UCSD-AML1 (cell line): ENCODE measurements around the gene TNFRSF4.

Experiments
- DNase-seq: peaks from one replicate; lab custom pipeline; 2025; ENCODE audit not compliant: unreplicated experiment; lab: John Stamatoyannopoulos, UW

Gene TNFRSF4

GRCh38 chr1:1234180-1234808, 20.3 kb upstream of the TNFRSF4 start:
- DNase-seq = no peak

- DNase-seq = no peak
Measured at GRCh38 chr1:1233567-1233892, 19.6 kb upstream of the TNFRSF4 start.

GRCh38 chr1:1232796-1233566, 19.0 kb upstream of the TNFRSF4 start:
- DNase-seq = no peak

DNA sequence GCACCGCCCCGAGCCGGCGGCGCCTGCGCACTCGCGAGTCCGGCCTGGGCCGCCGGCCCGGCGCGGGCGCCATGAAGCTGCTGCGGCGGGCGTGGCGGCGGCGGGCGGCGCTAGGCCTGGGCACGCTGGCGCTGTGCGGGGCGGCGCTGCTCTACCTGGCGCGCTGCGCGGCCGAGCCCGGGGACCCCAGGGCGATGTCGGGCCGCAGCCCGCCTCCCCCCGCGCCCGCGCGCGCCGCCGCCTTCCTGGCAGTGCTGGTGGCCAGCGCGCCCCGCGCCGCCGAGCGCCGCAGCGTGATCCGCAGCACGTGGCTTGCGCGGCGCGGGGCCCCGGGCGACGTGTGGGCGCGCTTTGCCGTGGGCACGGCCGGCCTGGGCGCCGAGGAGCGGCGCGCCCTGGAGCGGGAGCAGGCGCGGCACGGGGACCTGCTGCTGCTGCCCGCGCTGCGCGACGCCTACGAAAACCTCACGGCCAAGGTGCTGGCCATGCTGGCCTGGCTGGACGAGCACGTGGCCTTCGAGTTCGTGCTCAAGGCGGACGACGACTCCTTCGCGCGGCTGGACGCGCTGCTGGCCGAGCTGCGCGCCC, 18.3 kb upstream of the TNFRSF4 start, which contains the start of gene B3GALT6:
Gene B3GALT6, plus strand, starts transcription at position 30 of the 588 bp plus-strand sequence. Its CDS starts 42 bp downstream, at position 72.
- no peak for DNase-seq

DNA sequence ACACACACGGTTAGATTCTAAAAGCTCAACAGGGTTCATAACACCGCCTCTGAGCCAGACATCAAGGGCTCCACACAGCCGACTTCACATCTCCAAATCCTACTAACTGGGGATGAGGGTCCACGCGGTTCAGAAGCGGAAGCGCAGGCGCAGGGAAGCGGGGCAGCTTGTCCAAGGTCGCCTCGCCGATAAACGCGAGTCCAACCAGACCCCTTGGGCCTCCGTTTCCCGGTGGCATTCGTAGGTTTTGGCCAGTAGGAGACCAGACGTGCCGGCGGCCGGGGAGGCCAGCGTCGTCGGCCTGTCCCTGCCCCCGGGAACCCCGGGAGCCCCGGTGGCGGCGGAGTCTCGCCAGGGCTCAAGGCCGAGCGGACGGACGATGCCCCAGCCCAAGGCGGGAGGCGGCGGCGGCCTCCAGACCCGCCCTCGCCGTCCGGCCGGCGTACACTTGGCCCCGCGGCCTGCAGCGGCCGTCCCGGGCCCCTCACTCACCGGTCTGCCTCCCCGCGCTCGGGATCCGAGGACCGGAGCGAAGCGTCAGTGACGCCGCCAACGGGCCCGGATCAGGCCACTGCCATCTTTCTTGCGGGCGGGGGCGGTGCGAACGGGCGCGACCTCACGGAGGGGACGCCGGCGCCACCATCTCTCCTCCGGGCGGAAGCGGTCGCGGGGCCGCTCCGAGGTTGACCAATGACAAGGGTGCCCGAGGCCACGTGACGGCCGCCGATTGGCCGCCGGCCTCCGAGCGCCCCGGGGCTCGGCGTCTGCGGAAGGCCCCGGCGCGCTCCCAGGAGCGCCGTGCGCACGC, 17.7 kb upstream of the TNFRSF4 start, which contains the start of gene SDF4:
Gene SDF4, minus strand, starts transcription at position 602 of the 808 bp plus-strand sequence. CDS start 3,229 bp downstream, outside the sequence.
- DNase-seq = peak; percentile 98

- no peak for DNase-seq
Measured at GRCh38 chr1:1230656-1231399, 16.9 kb upstream of the TNFRSF4 start.

- DNase-seq = no peak
Measured at GRCh38 chr1:1229770-1230169, 15.8 kb upstream of the TNFRSF4 start.

GRCh38 chr1:1228596-1229321, 14.8 kb upstream of the TNFRSF4 start:
- DNase-seq = no peak

DNA sequence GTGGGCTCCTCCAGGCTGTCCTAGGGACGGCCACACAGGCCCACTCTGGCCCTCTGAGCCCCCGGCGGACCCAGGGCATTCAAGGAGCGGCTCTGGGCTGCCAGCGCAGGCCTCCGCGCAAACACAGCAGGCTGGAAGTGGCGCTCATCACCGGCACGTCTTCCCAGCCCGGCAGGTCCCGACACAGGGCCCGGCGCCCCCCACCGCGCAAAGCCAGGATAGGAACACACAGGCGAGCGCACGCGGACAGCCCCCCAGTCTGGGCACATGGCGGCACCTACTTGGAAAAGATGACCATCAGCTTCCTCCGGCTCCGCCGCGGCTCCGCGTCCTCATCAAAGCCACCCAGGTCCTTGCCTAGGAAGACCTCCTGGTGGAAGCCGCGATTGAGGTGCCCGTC, 14.2 kb upstream of the TNFRSF4 start:
- no peak for DNase-seq

DNA sequence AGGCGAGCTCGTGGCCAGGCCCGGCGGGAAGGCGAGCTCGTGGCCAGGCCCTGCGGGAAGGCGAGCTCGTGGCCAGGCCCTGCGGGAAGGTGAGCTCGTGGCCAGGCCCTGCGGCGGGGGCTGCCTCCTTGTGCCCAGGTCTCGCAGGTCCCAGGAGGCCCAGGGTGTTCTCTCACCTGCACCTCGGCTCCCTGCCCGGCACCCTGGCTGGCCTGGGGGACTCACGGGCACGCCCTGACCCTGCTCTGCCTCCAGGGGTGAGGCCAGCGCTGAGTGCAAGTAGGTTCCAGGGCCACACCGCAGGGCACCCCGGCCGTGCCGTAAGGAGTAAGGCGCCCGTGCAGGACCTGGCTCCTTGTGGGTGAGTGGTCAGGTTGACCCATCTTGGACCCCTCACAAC, 13.4 kb upstream of the TNFRSF4 start:
- no peak for DNase-seq

DNA sequence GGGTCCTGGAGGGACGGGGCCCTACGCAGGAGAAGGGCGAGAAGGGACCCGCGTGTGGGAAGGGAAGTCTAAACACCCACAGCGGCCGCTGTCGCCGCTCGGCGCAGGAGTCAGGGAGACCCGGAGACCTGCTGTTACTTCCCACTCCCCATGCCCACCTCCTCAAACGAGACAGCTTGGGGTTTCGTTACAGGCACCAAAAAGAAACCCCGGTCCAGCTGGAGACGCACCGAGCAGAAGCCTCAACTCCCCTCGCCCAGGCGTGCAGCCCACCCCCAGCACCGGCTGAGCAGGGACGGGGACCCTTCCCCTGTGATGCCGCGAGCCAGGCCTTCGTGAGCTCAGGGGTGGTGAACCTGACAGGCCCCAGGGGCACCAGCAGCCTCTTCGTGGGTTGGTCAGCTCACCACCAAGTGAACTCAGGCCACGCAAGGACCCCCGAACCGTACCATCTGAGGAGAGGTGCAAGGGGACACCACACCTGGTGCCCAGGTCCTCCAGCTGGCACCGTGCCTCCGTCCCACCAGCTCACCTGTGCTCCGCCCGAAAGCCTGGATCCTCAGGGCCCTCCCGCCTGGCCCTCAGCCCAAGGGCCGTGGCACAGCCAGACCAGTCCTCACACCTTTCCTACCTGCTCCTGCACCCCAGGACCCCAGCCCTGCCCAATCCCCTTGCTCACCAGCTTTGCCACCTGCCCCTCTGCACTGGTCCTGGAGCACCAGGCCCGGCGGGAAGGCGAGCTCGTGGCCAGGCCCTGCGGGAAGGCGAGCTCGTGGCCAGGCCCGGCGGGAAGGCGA, 12.8 kb upstream of the TNFRSF4 start:
- DNase-seq = no peak

DNA sequence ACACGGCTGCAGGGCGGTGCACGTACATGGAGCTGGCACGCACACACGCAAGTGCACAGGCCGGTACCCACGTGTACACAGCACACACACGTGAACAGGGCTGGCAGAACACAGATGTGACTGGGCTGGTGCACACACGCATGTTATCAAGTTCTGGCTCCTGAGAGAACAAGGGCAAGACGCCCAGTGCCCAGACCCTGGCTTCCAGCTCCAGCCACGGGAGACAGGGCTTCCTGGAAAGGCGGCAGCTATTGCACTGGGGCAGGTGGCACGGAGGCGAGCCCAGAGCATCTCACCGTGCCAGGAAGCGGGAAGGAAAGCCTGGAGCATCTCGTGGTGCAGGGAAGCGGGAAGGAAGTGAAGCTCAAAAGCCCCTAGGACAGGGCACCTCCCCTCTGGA, 12.0 kb upstream of the TNFRSF4 start:
- no peak for DNase-seq

- no peak for DNase-seq
Measured at GRCh38 chr1:1225238-1225845, 11.4 kb upstream of the TNFRSF4 start.

DNA sequence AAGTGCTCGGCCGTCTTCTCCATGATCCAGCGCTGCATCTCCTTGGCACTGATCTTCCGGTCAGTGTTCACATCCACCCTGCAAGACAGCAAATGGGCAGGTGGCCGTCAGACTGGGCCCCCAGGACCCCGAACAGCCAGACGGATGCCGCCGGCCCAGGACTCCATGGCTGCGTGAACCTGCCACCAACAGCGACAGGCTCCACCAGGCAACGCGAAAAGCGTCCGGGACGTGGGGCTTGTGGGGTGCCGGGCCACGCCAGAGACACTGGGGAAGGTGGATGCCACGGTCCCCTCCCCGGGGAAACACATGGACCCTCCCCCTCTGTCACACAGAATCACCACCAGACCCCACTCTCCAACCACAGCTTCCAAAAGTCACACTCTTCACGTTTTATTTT, 9.9 kb upstream of the TNFRSF4 start:
- no peak for DNase-seq

DNA sequence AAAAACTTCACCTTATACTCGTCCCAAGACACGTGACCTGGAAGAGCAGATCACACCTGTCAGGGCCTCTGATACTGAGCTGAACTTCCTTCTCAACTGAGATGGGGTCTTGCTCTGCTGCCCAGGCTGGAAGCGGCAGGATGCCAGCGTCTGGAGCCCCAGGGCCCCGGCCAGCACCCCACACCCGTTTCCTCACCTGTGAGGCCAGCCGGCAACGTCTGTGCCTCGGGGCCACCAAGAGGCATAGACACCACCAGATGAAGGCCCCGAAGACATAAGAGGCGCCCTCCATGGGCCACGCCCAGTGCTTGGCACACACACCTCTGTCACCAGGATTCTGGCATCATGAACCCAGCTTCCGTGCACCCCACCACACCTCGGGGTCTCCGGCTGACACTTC, 9.4 kb upstream of the TNFRSF4 start:
- DNase-seq = no peak

GRCh38 chr1:1222575-1223225, 8.7 kb upstream of the TNFRSF4 start:
- DNase-seq = no peak

DNA sequence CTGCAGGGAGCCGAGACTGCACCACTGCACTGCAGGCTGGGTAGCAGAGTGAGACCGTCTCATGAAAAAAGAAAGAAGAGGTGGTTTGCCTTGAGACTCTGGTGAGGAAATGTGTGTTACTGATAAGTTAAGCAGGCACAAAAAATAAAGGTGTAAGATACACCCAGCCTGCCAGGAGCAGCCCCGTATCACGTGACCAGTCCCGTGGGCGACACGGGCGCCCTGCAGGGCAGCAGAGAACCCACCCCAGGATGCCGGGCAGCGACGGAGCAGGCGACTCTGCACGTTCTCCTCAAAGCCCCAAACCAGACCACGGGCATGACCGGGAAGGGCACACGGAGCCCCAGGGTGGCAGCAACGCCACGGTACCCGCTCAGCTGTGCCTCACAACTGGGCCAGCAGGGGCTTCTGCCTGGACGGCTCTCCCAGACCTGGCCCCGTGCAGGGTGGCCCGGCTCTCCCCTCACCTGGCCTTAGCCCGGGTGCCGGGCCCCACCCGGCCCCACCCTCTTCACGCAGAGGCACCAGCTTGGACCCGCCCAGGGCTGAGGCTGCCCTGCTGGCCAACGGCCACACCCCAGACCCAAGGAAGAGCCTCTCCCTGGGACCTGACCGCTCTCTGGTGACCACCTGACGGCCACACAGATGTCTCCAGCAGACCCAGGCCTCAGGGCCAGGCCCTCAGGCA, 8.1 kb upstream of the TNFRSF4 start:
- no peak for DNase-seq

DNA sequence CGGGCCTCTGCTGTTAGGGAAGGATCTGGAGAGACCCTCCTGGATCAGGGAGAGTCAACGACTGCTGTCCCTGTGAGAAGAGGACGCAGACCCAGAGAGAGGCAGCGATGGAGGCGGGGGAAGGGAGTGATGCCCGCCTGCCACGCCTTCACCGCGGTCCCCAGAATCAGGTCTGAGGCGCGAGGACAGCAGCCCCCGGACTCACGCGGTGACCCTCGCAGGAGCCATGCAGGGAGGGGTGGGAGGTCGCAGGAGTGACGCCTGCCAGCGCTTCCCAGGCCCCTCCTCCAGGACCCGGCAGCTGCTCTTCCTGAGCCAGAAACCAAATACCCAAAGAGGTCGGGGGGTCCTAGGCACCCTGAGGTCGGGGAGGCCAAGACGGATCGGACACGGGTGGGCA, 6.2 kb upstream of the TNFRSF4 start:
- no peak for DNase-seq
